OCI-M2 (cell line): ENCODE measurements around the gene MAOA.
"Not testable (repeated sequence)": the region's sequence is repeated elsewhere in the genome, so short reads cannot be mapped to it uniquely, and the experiment has no call there.

Experiments used
- DNase-seq: peaks from one replicate; lab custom pipeline; 2025; ENCODE audit not compliant: unreplicated experiment; lab: John Stamatoyannopoulos, UW

MAOA gene

DNA sequence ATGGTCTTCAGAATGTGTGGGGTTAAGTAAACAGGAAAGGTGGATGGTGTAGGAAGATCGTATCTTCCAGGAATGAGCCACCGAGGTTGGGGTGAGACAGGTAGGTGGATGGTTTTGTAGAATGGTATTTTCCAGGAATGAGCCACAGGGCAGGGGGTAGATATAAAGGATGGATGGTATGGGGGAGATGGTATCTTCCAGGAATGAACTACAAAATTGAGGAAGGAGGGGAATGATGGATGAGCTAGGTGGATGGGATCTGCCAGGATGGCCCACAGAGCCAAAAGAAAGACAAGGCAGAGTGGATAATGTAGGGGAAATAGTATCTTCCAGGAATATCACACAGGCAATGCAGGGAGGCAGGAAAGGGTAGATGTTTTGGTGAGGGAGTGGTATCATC is 60.0 kb downstream of the MAOA start:
- no peak for DNase-seq

DNA sequence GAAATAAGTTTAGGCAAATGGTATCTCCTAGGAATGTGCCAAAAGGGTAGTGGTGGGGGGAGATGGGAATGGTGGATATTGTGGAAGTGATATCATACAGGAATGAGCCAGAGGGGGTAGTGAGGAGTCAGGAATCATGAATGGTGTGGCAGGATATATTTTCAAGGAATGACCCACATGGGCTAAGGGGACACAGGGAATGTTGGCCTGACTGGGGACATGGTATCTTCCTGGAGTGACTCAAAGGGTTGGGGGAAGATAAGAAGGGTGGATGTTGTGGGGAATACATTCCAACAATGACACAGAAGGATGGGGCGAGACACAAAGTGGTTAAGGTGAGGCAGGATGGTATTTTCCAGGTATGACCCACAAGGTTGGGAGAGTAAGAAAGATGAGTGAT is 60.6 kb downstream of the MAOA start:
- no peak for DNase-seq

- DNase-seq: no peak
Observed at GRCh38 chrX:43717161-43717560, 61.1 kb downstream of the MAOA start.

- DNase-seq: no peak
Observed at GRCh38 chrX:43718081-43718480, 62.0 kb downstream of the MAOA start.

DNA sequence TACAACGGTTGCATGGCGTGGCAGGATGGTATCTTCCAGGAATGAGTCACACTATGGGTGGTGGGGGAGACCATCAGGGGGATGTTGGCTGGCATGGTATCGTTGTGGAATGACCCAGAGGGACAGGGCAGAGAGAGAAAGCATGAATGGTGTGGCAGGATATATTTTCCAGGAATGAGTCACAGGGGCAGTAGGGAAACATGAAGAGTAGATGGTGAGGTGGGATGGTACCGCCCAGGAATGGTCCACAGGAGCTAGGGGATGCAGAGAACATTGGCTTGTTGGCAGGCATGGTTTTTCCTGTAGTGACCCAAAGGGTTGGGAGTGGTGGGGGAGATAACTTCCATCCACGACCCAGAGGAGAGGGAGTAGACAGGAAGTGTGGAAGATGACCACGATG is 62.4 kb downstream of the MAOA start:
- DNase-seq: no peak

DNA sequence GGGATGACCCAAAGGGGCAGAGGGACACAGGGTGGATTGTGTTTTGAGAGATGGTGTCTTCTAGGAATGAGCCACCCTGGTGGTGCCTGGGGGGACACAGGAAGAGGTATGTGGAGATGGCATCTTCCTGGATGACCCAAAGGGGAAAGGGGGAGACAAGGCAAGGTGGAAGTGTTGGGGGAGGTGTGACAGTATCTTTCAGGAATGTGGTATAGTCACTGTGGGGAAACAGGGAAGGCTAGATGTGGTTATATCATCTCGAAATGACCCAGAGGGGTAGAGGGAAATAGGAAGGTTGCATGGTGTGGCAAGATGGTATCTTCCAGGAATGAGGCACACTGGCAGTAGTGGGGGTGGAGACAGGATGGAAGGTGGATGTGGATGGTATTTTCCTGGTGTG is 62.9 kb downstream of the MAOA start:
- DNase-seq: no peak

- DNase-seq: no peak
Observed at GRCh38 chrX:43720082-43720481, 64.0 kb downstream of the MAOA start.

- DNase-seq: no peak
Observed at GRCh38 chrX:43720961-43721360, 64.9 kb downstream of the MAOA start.

- DNase-seq: not testable (repeated sequence)
Observed at GRCh38 chrX:43725227-43725626, 69.1 kb downstream of the MAOA start.

DNA sequence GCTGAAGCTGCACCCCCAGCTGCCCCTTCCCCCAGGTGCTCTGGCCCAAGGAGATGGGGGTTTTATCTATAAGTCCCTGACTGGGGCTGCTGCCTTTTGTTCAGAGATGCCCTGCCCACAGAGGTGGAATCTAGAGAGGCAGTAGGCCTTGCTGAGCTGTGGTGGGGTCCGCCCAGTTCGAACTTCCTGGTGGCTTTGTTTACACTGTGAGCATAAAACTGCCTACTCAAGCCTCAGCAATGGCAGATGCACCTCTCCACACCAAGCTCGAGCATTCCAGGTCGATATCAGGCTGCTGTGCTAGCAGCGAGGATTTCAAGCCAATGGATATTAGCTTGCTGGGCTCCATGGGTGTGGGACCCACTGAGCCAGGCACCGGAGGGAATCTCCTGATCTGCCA is 71.2 kb downstream of the MAOA start:
- DNase-seq: not testable (repeated sequence)

DNA sequence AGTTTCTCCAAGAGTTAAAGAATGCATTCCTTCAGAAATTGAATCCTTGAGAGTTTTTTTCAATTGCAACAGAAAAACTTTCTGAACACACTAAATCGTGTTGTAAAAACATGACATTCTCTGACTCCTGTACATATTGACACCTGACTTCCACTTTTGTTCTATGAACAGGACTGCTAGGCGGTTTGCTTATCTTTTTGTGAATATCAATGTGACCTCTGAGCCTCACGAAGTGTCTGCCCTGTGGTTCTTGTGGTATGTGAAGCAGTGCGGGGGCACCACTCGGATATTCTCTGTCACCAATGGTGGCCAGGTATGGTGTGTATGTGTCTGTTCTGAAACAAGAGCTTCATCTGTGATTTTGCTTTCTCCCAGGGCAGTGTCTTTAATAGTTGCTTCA is 71.9 kb downstream of the MAOA start:
- DNase-seq: no peak

GRCh38 chrX:43728966-43729365 is 72.9 kb downstream of the MAOA start:
- no peak for DNase-seq

- DNase-seq: no peak
Observed at GRCh38 chrX:43731086-43731485, 75.0 kb downstream of the MAOA start.

DNA sequence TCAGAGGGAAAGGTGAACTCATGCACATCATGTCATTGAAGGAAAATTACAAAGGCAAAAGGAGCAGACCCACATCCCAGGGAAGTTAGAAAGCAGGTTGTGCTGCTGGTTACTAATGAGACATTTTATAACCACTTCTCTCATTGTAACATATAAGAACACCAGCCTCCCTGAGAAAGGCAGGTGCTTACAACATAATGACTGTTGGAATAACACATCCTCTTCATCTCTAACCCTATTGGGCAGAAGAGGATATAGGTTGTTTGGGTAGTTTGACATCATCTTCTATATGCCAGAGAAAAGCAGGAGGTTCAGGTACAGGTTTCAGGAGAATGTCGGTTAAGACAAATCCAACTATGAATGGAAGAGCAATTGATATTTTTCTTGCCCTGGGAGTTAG is 77.6 kb downstream of the MAOA start:
- no peak for DNase-seq

DNA sequence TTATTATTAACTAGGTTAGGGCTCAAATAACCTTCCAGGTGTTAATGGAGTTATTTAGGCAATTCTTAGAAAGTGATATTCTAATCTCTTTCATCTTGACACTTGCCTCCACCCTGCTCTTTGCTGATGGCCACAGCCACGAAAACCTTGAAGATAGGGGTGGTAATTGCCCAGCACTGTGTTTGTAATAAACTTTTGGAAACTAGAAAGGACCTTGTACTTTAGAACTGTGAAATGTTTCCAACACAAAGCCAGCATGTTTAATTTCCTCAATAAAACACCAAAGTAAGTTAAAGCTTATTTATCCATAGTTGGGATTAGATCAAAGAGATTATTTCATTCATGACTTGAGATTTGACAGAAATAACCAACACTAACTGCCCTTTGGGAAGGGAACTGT is 78.3 kb downstream of the MAOA start:
- no peak for DNase-seq

DNA sequence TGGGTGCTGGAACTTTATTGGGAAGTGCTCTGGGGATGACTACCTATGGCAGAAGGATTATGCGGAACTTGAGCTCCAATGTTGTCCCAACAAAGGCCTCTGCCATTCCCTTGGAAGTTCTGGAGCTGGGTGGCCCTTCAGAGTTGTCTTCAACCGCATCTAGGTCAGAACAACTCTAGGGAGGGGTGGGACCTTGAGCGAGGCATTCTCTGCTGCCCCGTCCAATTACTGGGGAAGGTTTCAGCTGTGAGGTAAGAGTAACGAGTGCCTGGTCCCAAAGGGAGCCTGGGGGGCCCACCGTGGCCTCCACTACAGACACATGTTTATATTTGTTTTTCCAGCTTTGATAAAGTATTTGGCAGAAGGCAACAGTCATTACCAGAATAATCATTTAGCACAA is 79.4 kb downstream of the MAOA start:
- DNase-seq: no peak

DNA sequence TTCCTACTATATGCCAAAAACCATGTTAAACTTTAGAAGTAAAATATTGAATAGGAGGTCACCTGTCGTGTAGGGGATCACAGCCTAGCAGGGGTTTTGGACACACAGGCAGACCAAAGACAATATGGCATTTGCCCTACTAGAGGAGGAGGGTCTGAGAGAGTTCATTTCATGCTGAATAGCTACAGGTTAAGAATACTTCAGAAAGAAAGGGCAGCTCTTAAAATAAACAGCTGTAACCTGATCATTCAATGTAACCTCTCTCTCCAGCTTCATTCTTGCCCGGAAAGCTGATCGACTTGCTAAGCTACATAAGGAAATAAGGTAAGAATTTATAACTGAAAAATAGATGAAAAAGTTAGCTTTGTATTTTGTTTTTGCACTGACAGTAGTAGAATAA is 79.9 kb downstream of the MAOA start:
- no peak for DNase-seq

DNA sequence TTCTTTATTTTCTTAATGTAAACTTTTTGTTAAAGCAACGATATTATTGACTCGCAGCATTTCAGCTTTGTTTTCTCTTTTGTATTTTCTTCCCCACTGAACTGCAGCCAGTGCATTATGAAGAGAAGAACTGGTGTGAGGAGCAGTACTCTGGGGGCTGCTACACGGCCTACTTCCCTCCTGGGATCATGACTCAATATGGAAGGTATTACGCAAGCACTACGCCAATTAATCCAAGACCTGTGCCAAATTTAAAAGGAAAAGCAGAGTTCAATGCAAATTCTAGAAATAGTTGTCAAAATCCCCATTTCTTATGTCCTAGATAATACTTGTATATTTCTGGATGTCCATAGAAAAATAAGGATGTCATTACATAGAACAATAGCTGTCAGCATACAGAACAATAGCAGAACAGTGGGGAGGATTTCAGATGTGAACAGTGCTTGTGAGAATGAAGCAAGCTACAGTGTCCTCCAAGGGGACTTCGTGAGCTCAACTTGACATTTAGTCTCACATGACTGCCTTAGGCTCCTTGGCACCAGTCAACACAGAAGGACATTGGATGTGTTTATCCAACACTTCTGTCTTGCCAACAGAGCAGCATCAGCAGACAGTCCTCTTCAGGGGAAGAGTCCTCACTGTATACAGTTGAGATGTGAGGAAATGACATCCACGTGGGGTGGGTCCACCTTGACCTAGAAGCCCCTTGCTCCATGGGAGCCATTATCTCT is 85.9 kb downstream of the MAOA start:
- no peak for DNase-seq

DNA sequence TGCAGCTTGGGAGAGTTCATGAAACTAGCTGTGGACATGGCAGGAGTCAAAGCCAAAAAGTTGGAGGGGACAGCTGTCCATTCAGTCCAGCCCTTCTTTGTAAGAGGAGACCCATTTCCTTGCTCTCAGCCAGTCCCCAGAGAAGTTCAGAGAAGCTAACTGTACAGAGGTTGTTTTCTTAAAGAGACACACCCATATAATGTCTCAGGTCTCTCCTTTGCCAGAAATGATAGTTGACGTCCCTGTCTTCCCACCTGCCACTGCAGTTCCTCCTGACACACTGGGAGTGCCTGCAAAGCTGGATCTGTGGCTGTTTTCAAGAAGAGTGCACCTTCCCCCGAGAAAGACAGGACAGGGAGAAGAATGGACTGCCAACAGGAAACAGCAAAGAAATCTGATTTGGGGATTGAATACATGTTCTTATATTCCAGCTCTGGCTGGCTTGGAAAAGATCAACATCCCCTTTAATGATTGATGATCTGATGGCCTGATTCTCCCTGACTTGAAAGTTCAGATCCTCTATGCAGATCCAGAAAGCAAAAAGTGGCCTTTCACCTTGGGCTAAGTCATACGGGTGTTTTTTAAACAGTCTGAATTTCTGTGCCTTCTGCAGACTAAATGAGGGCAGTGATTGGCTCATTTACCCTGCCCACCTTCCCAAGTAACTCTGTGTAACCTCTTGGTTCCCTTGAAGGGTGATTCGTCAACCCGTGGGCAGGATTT is 87.2 kb downstream of the MAOA start:
- no peak for DNase-seq

GRCh38 chrX:43744284-43744683 is 88.2 kb downstream of the MAOA start:
- DNase-seq: no peak

GRCh38 chrX:43745938-43746721 is 90.0 kb downstream of the MAOA start:
- DNase-seq: no peak

GRCh38 chrX:43747476-43747875 is 91.4 kb downstream of the MAOA start:
- no peak for DNase-seq
